Measurements from ENCODE around the gene NDFIP1.
"Not testable (repeated sequence)": the region's sequence is repeated elsewhere in the genome, so short reads cannot be mapped to it uniquely, and the experiment has no call there.

Gene NDFIP1

DNA sequence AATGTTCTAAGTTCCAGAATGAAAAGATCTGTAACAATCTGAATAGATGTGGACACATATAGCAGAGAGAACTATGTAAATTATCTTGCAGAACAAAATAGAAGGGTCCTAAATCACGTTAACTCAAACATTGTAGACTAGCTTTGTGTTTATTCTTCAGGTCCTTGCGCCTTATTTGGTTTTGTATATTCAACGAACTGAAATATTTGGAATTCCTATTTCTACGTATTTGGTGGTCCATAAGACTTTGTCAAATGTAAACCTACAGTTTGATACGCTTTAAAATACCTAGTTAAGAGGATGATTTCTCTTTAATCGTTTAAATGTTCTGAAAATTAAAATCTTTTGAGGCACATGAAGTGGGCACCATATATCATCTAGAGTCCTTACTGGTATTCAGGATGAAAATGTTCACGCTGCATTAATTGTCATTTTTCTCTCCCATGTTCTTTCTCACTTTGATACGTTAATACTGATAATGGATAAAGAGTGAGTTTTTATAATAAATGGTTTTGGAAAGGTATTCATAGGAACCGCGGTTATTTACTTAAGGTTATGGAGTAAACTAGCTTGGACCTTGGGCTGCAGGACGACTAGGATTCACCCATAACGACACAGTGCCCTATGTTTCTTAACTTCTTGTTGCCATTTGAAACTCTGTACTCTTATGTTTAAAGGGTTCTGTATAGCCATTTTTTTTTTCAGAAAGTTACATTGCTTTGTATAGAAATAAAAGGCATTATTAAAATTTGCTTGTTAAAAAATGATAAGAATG is 45.3 kb downstream of the NDFIP1 start:
- H2BK12ac ChIP-seq (ENCODE audit: low read length), result no peak overlapping the region
- no peaks in the 10 kb centered on the region for H3K27me3 ChIP-seq (ENCODE audit: control insufficient read depth in 3 of 3, insufficient read depth in 3 of 3, low read depth in 1 of 3, low read length in 3 of 3)
- H3K9ac ChIP-seq (ENCODE audit: low read depth, low read length, poor library complexity), result no peak overlapping the region
- H2AFZ ChIP-seq (ENCODE audit: low read length), result no peak overlapping the region
- H3K27ac ChIP-seq (replicated peaks; ENCODE audit: low read length), result no peak overlapping the region
- no peak overlapping the region for H3K23ac ChIP-seq (ENCODE audit: low read depth, low read length, poor library complexity)
- H3K4me2 ChIP-seq (ENCODE audit: insufficient read depth, low read length, poor library complexity, severe bottlenecking), result no peak overlapping the region
- H4K8ac ChIP-seq (ENCODE audit: low read depth, low read length), result no peak overlapping the region
- no peak overlapping the region for H2BK5ac ChIP-seq (ENCODE audit: low read length)
- no peak overlapping the region for H3K18ac ChIP-seq (ENCODE audit: low read length)
- H3K4me1 ChIP-seq (ENCODE audit: control insufficient read depth in 2 of 2, insufficient read depth in 1 of 2, low read depth in 1 of 2, low read length in 2 of 2), result peaks cover 3 to 17% of the 10 kb centered on the region in 2 donors
- H3K79me1 ChIP-seq (ENCODE audit: low read depth, low read length), result no peaks in the 10 kb centered on the region
- peaks cover 0 to 27% of the 10 kb centered on the region in 2 donors for H3K36me3 ChIP-seq (replicated peaks in 1 of 2; ENCODE audit: control insufficient read depth in 2 of 2, insufficient read depth in 2 of 2, low read length in 2 of 2)
- H2AK5ac ChIP-seq (ENCODE audit: low read depth, low read length), result no peak overlapping the region
- no peak for DNase-seq (ENCODE audit: low spot score)
- no peak overlapping the region for H4K91ac ChIP-seq (ENCODE audit: low read depth, low read length, poor library complexity)
- H3K14ac ChIP-seq (ENCODE audit: low read length), result no peak overlapping the region
- H3K4ac ChIP-seq (ENCODE audit: low read length), result no peak overlapping the region
- WGBS, 2 donors (ENCODE audit: extremely low coverage in 2 of 2, insufficient read length in 2 of 2, insufficient replicate concordance in 1 of 2), result 100% methylated on average over 2 of the region's 12 CpGs; no CpG with 5 or more reads in 1 of the 2 donors
- no peaks in the 10 kb centered on the region for H3K9me3 ChIP-seq (replicated peaks in 1 of 2; ENCODE audit: control insufficient read depth in 2 of 2, insufficient read depth in 1 of 2, low read depth in 1 of 2, low read length in 2 of 2)
- H2BK15ac ChIP-seq (ENCODE audit: low read length), result no peak overlapping the region
- no peak overlapping the region for H3K4me3 ChIP-seq (ENCODE audit: low read length in 2 of 2)
- H2BK120ac ChIP-seq (ENCODE audit: low read depth, low read length), result no peak overlapping the region

DNA sequence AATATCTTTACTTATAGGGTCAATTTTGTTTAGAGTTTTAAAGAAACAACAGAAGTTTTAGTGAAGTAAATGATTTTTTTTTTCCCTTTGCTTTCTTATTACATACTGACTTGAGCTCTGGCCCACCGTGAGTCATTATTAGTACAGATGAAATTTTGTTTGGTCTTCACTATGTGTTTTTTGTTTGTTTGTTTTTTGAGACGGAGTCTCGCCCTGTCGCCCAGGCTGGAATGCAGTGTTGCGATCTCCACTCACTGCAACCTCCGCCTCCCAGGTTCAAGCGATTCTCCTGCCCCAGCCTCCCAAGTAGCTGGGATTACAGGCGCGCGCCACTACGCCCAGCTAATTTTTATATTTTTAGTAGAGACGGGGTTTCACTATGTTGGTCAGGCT is 45.9 kb downstream of the NDFIP1 start:
- H2BK15ac ChIP-seq (ENCODE audit: low read length); H3K4me3 ChIP-seq (ENCODE audit: low read length in 2 of 2); DNase-seq (ENCODE audit: low spot score); H2BK5ac ChIP-seq (ENCODE audit: low read length); H3K27ac ChIP-seq (replicated peaks; ENCODE audit: low read length); H3K9me3 ChIP-seq (replicated peaks in 1 of 2; ENCODE audit: control insufficient read depth in 2 of 2, insufficient read depth in 1 of 2, low read depth in 1 of 2, low read length in 2 of 2); H3K4ac ChIP-seq (ENCODE audit: low read length); H3K23ac ChIP-seq (ENCODE audit: low read depth, low read length, poor library complexity); H3K18ac ChIP-seq (ENCODE audit: low read length); H2AK5ac ChIP-seq (ENCODE audit: low read depth, low read length); H3K27me3 ChIP-seq (ENCODE audit: control insufficient read depth in 3 of 3, insufficient read depth in 3 of 3, low read depth in 1 of 3, low read length in 3 of 3); H3K4me2 ChIP-seq (ENCODE audit: insufficient read depth, low read length, poor library complexity, severe bottlenecking); H2AFZ ChIP-seq (ENCODE audit: low read length); H3K9ac ChIP-seq (ENCODE audit: low read depth, low read length, poor library complexity); H4K91ac ChIP-seq (ENCODE audit: low read depth, low read length, poor library complexity); H2BK120ac ChIP-seq (ENCODE audit: low read depth, low read length); H4K8ac ChIP-seq (ENCODE audit: low read depth, low read length); H2BK12ac ChIP-seq (ENCODE audit: low read length); H3K14ac ChIP-seq (ENCODE audit: low read length); H3K79me1 ChIP-seq (ENCODE audit: low read depth, low read length): not testable (repeated sequence)
- Histone ChIP-seq H3K4me1 (ENCODE audit: control insufficient read depth in 2 of 2, insufficient read depth in 1 of 2, low read depth in 1 of 2, low read length in 2 of 2) (peaks cover 3 to 17% of the 10 kb centered on the region in 2 donors), H3K36me3 (replicated peaks in 1 of 2; ENCODE audit: control insufficient read depth in 2 of 2, insufficient read depth in 2 of 2, low read length in 2 of 2) (peaks cover 0 to 21% of the 10 kb centered on the region in 2 donors)
- no CpG with 5 or more reads among the region's 12 CpGs for WGBS, 2 donors (ENCODE audit: extremely low coverage in 2 of 2, insufficient read length in 2 of 2, insufficient replicate concordance in 1 of 2)

DNA sequence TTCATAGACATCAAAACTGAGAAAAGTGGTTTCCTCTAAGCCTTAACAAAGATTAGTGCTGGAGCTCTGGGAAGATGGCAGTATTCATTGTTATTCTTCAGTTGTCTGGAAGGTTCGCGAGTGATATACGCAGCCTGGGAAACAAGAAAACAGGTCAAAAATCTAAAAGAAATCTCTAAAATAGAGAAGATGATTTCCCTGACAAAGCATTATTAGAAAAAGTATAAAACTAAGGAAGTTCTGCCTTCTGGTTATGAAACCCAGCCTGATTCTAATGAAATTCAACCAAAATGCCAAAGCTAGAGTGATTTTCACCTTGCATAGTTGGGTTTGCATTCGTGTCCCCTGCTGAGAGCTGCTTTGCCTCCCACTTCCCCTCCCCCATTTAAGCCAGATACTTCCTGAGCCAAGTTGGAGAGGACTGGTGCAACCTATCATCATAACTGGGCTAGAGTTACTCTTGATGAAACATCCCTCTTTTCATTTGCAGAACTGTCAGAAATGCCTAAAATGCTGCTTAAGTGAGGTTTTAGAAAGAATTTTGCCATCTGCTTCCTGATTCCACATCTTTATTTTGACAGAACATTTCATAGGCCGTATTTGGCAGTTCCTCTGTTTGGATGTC is 48.4 kb downstream of the NDFIP1 start:
- H3K27ac ChIP-seq (replicated peaks; ENCODE audit: low read length), result no peak overlapping the region
- DNase-seq (ENCODE audit: low spot score), result no peak

DNA sequence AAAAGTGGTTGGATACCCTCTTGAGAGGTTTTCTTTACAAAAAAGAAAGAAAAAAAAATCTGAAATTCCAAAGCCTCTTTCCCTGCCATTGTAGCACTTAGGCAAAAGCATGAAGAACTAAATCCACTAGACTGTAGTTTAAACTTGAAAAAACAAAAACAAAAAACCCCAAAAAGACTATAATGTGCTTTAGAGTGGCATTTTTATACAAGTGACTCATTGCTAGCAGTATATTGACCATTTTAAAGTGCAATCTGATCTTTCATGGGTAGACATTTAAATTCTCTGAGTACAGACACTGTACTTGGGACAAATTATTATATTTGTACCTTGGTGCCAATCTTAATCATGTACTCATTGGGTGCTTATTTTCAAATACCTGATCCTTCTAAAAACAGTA is 50.8 kb downstream of the NDFIP1 start:
- DNase-seq (ENCODE audit: low spot score), result no peak
- Histone ChIP-seq H4K8ac (ENCODE audit: low read depth, low read length) (no peak overlapping the region), H3K18ac (ENCODE audit: low read length) (no peak overlapping the region), H3K27ac (replicated peaks; ENCODE audit: low read length) (no peak overlapping the region), H2BK120ac (ENCODE audit: low read depth, low read length) (no peak overlapping the region), H3K4me2 (ENCODE audit: insufficient read depth, low read length, poor library complexity, severe bottlenecking) (no peak overlapping the region), H3K79me1 (ENCODE audit: low read depth, low read length) (no peaks in the 10 kb centered on the region), H3K14ac (ENCODE audit: low read length) (no peak overlapping the region), H3K4me3 (ENCODE audit: low read length in 2 of 2) (no peak overlapping the region), H2AFZ (ENCODE audit: low read length) (no peak overlapping the region), H4K91ac (ENCODE audit: low read depth, low read length, poor library complexity) (no peak overlapping the region), H2BK12ac (ENCODE audit: low read length) (no peak overlapping the region), H3K9ac (ENCODE audit: low read depth, low read length, poor library complexity) (no peak overlapping the region), H3K4me1 (ENCODE audit: control insufficient read depth in 2 of 2, insufficient read depth in 1 of 2, low read depth in 1 of 2, low read length in 2 of 2) (peaks cover 9 to 20% of the 10 kb centered on the region in 2 donors), H3K4ac (ENCODE audit: low read length) (no peak overlapping the region), H3K9me3 (replicated peaks in 1 of 2; ENCODE audit: control insufficient read depth in 2 of 2, insufficient read depth in 1 of 2, low read depth in 1 of 2, low read length in 2 of 2) (no peaks in the 10 kb centered on the region), H3K36me3 (replicated peaks in 1 of 2; ENCODE audit: control insufficient read depth in 2 of 2, insufficient read depth in 2 of 2, low read length in 2 of 2) (peaks cover 0 to 2% of the 10 kb centered on the region in 2 donors), H2BK5ac (ENCODE audit: low read length) (no peak overlapping the region), H3K27me3 (ENCODE audit: control insufficient read depth in 3 of 3, insufficient read depth in 3 of 3, low read depth in 1 of 3, low read length in 3 of 3) (no peaks in the 10 kb centered on the region), H2BK15ac (ENCODE audit: low read length) (no peak overlapping the region), H2AK5ac (ENCODE audit: low read depth, low read length) (no peak overlapping the region), H3K23ac (ENCODE audit: low read depth, low read length, poor library complexity) (no peak overlapping the region)

More for the DNA sequence above, 48.4 kb downstream of the NDFIP1 start:
- Histone ChIP-seq H2AK5ac (ENCODE audit: low read depth, low read length) (no peak overlapping the region), H2BK120ac (ENCODE audit: low read depth, low read length) (no peak overlapping the region), H3K4ac (ENCODE audit: low read length) (no peak overlapping the region), H3K4me2 (ENCODE audit: insufficient read depth, low read length, poor library complexity, severe bottlenecking) (no peak overlapping the region), H3K14ac (ENCODE audit: low read length) (no peak overlapping the region), H3K9ac (ENCODE audit: low read depth, low read length, poor library complexity) (no peak overlapping the region), H2BK5ac (ENCODE audit: low read length) (no peak overlapping the region), H3K36me3 (replicated peaks in 1 of 2; ENCODE audit: control insufficient read depth in 2 of 2, insufficient read depth in 2 of 2, low read length in 2 of 2) (peaks cover 0 to 14% of the 10 kb centered on the region in 2 donors), H2BK15ac (ENCODE audit: low read length) (no peak overlapping the region), H3K4me3 (ENCODE audit: low read length in 2 of 2) (no peak overlapping the region), H3K4me1 (ENCODE audit: control insufficient read depth in 2 of 2, insufficient read depth in 1 of 2, low read depth in 1 of 2, low read length in 2 of 2) (peaks cover 6 to 17% of the 10 kb centered on the region in 2 donors), H4K8ac (ENCODE audit: low read depth, low read length) (no peak overlapping the region), H3K18ac (ENCODE audit: low read length) (no peak overlapping the region), H4K91ac (ENCODE audit: low read depth, low read length, poor library complexity) (no peak overlapping the region), H3K23ac (ENCODE audit: low read depth, low read length, poor library complexity) (no peak overlapping the region), H2BK12ac (ENCODE audit: low read length) (no peak overlapping the region), H2AFZ (ENCODE audit: low read length) (no peak overlapping the region), H3K9me3 (replicated peaks in 1 of 2; ENCODE audit: control insufficient read depth in 2 of 2, insufficient read depth in 1 of 2, low read depth in 1 of 2, low read length in 2 of 2) (no peaks in the 10 kb centered on the region), H3K79me1 (ENCODE audit: low read depth, low read length) (no peaks in the 10 kb centered on the region), H3K27me3 (ENCODE audit: control insufficient read depth in 3 of 3, insufficient read depth in 3 of 3, low read depth in 1 of 3, low read length in 3 of 3) (no peaks in the 10 kb centered on the region)
- no CpG with 5 or more reads among the region's 5 CpGs for WGBS, 2 donors (ENCODE audit: extremely low coverage in 2 of 2, insufficient read length in 2 of 2, insufficient replicate concordance in 1 of 2)
